Tibial nerve (tissue), 4 donors: Measurements from ENCODE around the gene ATP11C.

Experiments
- EP300 ChIP-seq, 2 donors: sonication (generic); formaldehyde crosslinking; IDR thresholded peaks; one replicate each; pipeline ENCODE4 v1.6.1; 2017; ENCODE audit warnings: antibody characterized with exemption in 2 of 2, mild to moderate bottlenecking in 1 of 2
- POLR2A ChIP-seq, 2 donors: fragments of 450-650 bp; IDR thresholded peaks; one replicate each; pipeline ENCODE4 v1.6.1; 2017; ENCODE audit warnings: antibody characterized with exemption in 2 of 2, mild to moderate bottlenecking in 2 of 2, moderate library complexity in 2 of 2
- TF ChIP-seq, protein P1 (sequence below), 5 experiments: fragments of 200-600 bp in 3 of 5; fragments of 450-650 bp in 2 of 5; sonication (generic) in 3 of 5; IDR thresholded peaks; one replicate each; pipeline ENCODE4 v1.5.1; 2016 to 2019; ENCODE audit warnings: antibody characterized with exemption in 5 of 5, mild to moderate bottlenecking in 3 of 5, moderate library complexity in 2 of 5

DNA sequence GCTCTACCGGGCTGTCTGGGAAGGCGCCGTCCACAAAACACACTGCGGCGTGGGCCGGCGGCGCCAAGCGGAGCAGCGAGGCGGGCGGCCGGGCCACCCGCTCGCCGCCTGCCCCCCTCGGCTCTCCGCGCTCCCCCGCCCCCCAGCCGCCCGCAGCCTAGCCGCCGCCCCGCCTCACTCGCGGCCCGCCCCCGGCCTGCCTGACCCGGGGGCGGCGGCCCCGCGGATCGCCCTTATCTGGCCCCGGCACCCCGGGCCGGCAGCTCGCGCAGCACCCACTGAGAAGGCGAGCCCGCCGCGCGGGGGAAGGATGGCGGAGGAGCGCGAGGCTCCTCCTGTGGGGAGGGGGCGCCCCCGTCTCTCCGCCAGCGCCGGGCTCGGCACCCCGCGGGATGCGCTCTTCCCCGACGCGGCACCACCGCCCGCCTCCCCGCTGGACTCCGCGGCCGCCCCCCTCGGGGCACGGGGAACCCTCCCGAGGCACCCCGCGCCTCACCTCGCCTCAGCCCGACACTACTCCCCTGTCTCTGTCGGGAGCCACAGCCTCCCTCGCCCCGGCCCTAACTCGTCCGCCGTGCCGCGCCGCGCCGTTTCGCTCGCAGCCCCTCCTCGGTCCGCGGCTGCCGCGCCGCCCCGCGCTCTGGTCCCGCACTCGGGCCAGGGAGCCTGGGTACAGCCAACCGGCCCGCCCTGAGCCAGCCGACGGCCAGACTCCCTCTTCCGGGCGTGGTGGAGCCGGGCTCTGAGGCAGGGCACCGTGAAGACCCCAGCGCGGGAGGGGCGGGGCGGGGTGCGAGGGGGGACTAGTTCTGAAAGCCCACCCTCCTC lies 566 bp downstream of the ATP11C start:
- TF ChIP-seq, protein P1, sequence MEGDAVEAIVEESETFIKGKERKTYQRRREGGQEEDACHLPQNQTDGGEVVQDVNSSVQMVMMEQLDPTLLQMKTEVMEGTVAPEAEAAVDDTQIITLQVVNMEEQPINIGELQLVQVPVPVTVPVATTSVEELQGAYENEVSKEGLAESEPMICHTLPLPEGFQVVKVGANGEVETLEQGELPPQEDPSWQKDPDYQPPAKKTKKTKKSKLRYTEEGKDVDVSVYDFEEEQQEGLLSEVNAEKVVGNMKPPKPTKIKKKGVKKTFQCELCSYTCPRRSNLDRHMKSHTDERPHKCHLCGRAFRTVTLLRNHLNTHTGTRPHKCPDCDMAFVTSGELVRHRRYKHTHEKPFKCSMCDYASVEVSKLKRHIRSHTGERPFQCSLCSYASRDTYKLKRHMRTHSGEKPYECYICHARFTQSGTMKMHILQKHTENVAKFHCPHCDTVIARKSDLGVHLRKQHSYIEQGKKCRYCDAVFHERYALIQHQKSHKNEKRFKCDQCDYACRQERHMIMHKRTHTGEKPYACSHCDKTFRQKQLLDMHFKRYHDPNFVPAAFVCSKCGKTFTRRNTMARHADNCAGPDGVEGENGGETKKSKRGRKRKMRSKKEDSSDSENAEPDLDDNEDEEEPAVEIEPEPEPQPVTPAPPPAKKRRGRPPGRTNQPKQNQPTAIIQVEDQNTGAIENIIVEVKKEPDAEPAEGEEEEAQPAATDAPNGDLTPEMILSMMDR (IDR thresholded peaks at IDR 0.05), result no peak
- TF ChIP-seq EP300 (IDR thresholded peaks at IDR 0.05), result no peak
- TF ChIP-seq POLR2A (IDR thresholded peaks at IDR 0.05), result no peak
